Subcutaneous abdominal adipose tissue (tissue), 5 donors: ENCODE results near the gene FNIP2.

ENCODE experiments used
- H3K27ac ChIP-seq: one replicate; pipeline ENCODE4 v1.7.0; 2013; ENCODE audit warnings: low read depth, mild to moderate bottlenecking, inconsistent platforms, low read length, moderate library complexity
- H3K27me3 ChIP-seq, 5 donors: one replicate each; pipeline ENCODE4 v1.7.0; 2013; ENCODE audit warnings: low read length in 5 of 5, inconsistent platforms in 1 of 5; ENCODE audit not compliant: control insufficient read depth in 5 of 5, insufficient read depth in 4 of 5
- H3K36me3 ChIP-seq, 5 donors: one replicate each; pipeline ENCODE4 v1.7.0; 2013; ENCODE audit warnings: low read length in 5 of 5; ENCODE audit not compliant: control insufficient read depth in 5 of 5, insufficient read depth in 5 of 5
- H3K4me1 ChIP-seq, 5 donors: one replicate each; pipeline ENCODE4 v1.7.0; 2013; ENCODE audit warnings: low read length in 5 of 5, mild to moderate bottlenecking in 3 of 5, moderate library complexity in 1 of 5; ENCODE audit not compliant: control insufficient read depth in 5 of 5, insufficient read depth in 5 of 5
- H3K4me3 ChIP-seq, 5 donors: one replicate each; pipeline ENCODE4 v1.7.0; 2013; ENCODE audit warnings: low read length in 5 of 5, low read depth in 1 of 5
- H3K9ac ChIP-seq, 5 donors: one replicate each; pipeline ENCODE4 v1.7.0; 2013; ENCODE audit warnings: low read length in 5 of 5, mild to moderate bottlenecking in 4 of 5, moderate library complexity in 3 of 5
- H3K9me3 ChIP-seq, 5 donors: one replicate each; pipeline ENCODE4 v1.7.0; 2013; ENCODE audit warnings: low read length in 5 of 5; ENCODE audit not compliant: control insufficient read depth in 5 of 5
- donor health status: healthy.
- donor health status: healthy.
- donor health status: healthy.
- donor health status: healthy.
- donor health status: healthy.

FNIP2 gene

GRCh38 chr4:158845311-158846041, 76.7 kb downstream of the FNIP2 start:
- Histone ChIP-seq H3K9ac (no peak overlapping the region), H3K27me3 (no peaks in the 10 kb centered on the region), H3K9me3 (no peaks in the 10 kb centered on the region), H3K36me3 (peaks cover 8 to 52% (median 32%) of the 10 kb centered on the region in 5 donors), H3K27ac (no peak overlapping the region), H3K4me3 (no peak overlapping the region), H3K4me1 (peaks cover 0 to 7% (median under 1%) of the 10 kb centered on the region in 5 donors)

GRCh38 chr4:158847535-158847934, 78.7 kb downstream of the FNIP2 start:
- peaks cover 0 to 3% (median 0%) of the 10 kb centered on the region in 5 donors for H3K4me1 ChIP-seq
- H3K9ac ChIP-seq = no peak overlapping the region
- H3K27ac ChIP-seq = no peak overlapping the region
- peaks cover 8 to 43% (median 23%) of the 10 kb centered on the region in 5 donors for H3K36me3 ChIP-seq
- H3K4me3 ChIP-seq = no peak overlapping the region
- no peaks in the 10 kb centered on the region for H3K9me3 ChIP-seq
- H3K27me3 ChIP-seq = no peaks in the 10 kb centered on the region

GRCh38 chr4:158849681-158850080, 80.9 kb downstream of the FNIP2 start:
- Histone ChIP-seq H3K4me3 (no peak overlapping the region), H3K27me3 (no peaks in the 10 kb centered on the region), H3K9ac (no peak overlapping the region), H3K36me3 (peaks cover 3 to 40% (median 25%) of the 10 kb centered on the region in 5 donors), H3K4me1 (peaks cover 0 to 3% (median 0%) of the 10 kb centered on the region in 5 donors), H3K9me3 (no peaks in the 10 kb centered on the region), H3K27ac (no peak overlapping the region)

- Histone ChIP-seq H3K4me1 (peaks cover 0 to 3% (median 0%) of the 10 kb centered on the region in 5 donors), H3K27ac (peak overlapping the region; percentile 21), H3K36me3 (peaks cover 3 to 38% (median 30%) of the 10 kb centered on the region in 5 donors), H3K9me3 (no peaks in the 10 kb centered on the region), H3K27me3 (no peaks in the 10 kb centered on the region), H3K9ac (no peak overlapping the region), H3K4me3 (no peak overlapping the region)
Observed at GRCh38 chr4:158850371-158850770, 81.5 kb downstream of the FNIP2 start.

- Histone ChIP-seq H3K4me3 (no peak overlapping the region), H3K9ac (no peak overlapping the region), H3K27me3 (no peaks in the 10 kb centered on the region), H3K4me1 (peaks cover 0 to 3% (median 0%) of the 10 kb centered on the region in 5 donors), H3K27ac (peak overlapping the region; percentile 21), H3K36me3 (peaks cover 3 to 34% (median 27%) of the 10 kb centered on the region in 5 donors), H3K9me3 (no peaks in the 10 kb centered on the region)
Observed at GRCh38 chr4:158850800-158851644, 82.2 kb downstream of the FNIP2 start.

GRCh38 chr4:158854236-158854635, 85.4 kb downstream of the FNIP2 start:
- peaks cover 0 to 6% (median 0%) of the 10 kb centered on the region in 5 donors for H3K4me1 ChIP-seq
- H3K4me3 ChIP-seq = no peak overlapping the region
- peaks cover 9 to 21% (median 13%) of the 10 kb centered on the region in 5 donors for H3K36me3 ChIP-seq
- no peak overlapping the region for H3K9ac ChIP-seq
- no peak overlapping the region for H3K27ac ChIP-seq
- no peaks in the 10 kb centered on the region for H3K27me3 ChIP-seq
- H3K9me3 ChIP-seq = no peaks in the 10 kb centered on the region

GRCh38 chr4:158856852-158857251, 88.0 kb downstream of the FNIP2 start:
- Histone ChIP-seq H3K27me3 (no peaks in the 10 kb centered on the region), H3K4me3 (no peak overlapping the region), H3K27ac (no peak overlapping the region), H3K4me1 (peaks cover 0 to 3% (median 0%) of the 10 kb centered on the region in 5 donors), H3K9me3 (no peaks in the 10 kb centered on the region), H3K36me3 (peaks cover 24 to 45% (median 32%) of the 10 kb centered on the region in 5 donors), H3K9ac (no peak overlapping the region)

GRCh38 chr4:158857951-158858350, 89.1 kb downstream of the FNIP2 start:
- H3K36me3 ChIP-seq = peaks cover 35 to 48% (median 40%) of the 10 kb centered on the region in 5 donors
- no peak overlapping the region for H3K4me3 ChIP-seq
- H3K4me1 ChIP-seq = peaks cover 0 to 3% (median 0%) of the 10 kb centered on the region in 5 donors
- H3K27ac ChIP-seq = no peak overlapping the region
- H3K9me3 ChIP-seq = no peaks in the 10 kb centered on the region
- no peak overlapping the region for H3K9ac ChIP-seq
- H3K27me3 ChIP-seq = no peaks in the 10 kb centered on the region

GRCh38 chr4:158858410-158859199, 89.8 kb downstream of the FNIP2 start:
- Histone ChIP-seq H3K4me3 (no peak overlapping the region), H3K9me3 (no peaks in the 10 kb centered on the region), H3K9ac (no peak overlapping the region), H3K27me3 (no peaks in the 10 kb centered on the region), H3K4me1 (peaks cover 0 to 3% (median 0%) of the 10 kb centered on the region in 5 donors), H3K27ac (no peak overlapping the region), H3K36me3 (peaks cover 37 to 53% (median 45%) of the 10 kb centered on the region in 5 donors)
